ENCODE data around the gene IBTK. TPM values are rescaled to one million over a fixed set of nuclear protein-coding genes. Genes with fewer than 3 reads are reported as not detected.

Gene IBTK
- total RNA-seq, 1 experiment from 2014 or later, result 24.1 TPM

GRCh38 chr6:82196161-82196560, 51.4 kb downstream of the IBTK start:
- Mint-ChIP-seq H3K27ac (no peak overlapping the region), H3K4me3 (no peak overlapping the region), H3K36me3 (peaks cover 47% of the 10 kb centered on the region), H3K4me1 (peaks cover 5% of the 10 kb centered on the region; the same call in 1 of the 2 replicates), H3K27me3 (ENCODE audit: low read depth) (no peaks in the 10 kb centered on the region), H3K9me3 (no peaks in the 10 kb centered on the region)
- no peak for TF ChIP-seq TP53 (CRISPR knock-in tag; IDR thresholded peaks at IDR 0.05)
- TF ChIP-seq, protein P1, sequence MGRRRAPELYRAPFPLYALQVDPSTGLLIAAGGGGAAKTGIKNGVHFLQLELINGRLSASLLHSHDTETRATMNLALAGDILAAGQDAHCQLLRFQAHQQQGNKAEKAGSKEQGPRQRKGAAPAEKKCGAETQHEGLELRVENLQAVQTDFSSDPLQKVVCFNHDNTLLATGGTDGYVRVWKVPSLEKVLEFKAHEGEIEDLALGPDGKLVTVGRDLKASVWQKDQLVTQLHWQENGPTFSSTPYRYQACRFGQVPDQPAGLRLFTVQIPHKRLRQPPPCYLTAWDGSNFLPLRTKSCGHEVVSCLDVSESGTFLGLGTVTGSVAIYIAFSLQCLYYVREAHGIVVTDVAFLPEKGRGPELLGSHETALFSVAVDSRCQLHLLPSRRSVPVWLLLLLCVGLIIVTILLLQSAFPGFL (CRISPR knock-in tag; IDR thresholded peaks at IDR 0.05; ENCODE audit: borderline replicate concordance), result no peak
- TF ChIP-seq, protein P2, sequence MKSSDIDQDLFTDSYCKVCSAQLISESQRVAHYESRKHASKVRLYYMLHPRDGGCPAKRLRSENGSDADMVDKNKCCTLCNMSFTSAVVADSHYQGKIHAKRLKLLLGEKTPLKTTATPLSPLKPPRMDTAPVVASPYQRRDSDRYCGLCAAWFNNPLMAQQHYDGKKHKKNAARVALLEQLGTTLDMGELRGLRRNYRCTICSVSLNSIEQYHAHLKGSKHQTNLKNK (CRISPR knock-in tag; IDR thresholded peaks at IDR 0.05), result no peak
- no peak for TF ChIP-seq ZNF671 (CRISPR knock-in tag; IDR thresholded peaks at IDR 0.05)
- TF ChIP-seq TCF7 (CRISPR knock-in tag; IDR thresholded peaks at IDR 0.05; ENCODE audit: low read depth), result no peak
- TF ChIP-seq CTCF (IDR thresholded peaks at IDR 0.05), result no peak
- no peak for TF ChIP-seq OVOL2 (CRISPR knock-in tag; IDR thresholded peaks at IDR 0.05; ENCODE audit: borderline replicate concordance)
- no peak for TF ChIP-seq MLX (CRISPR knock-in tag; IDR thresholded peaks at IDR 0.05)
- no peak for TF ChIP-seq RELA (CRISPR knock-in tag; IDR thresholded peaks at IDR 0.05; ENCODE audit: borderline replicate concordance)
- TF ChIP-seq NR3C1 (CRISPR knock-in tag; conservative IDR thresholded peaks at IDR 0.05; ENCODE audit: low read depth), result no peak
- no peak for TF ChIP-seq PRRX2 (CRISPR knock-in tag; IDR thresholded peaks at IDR 0.05)
- no peak for TF ChIP-seq NFATC4 (CRISPR knock-in tag; IDR thresholded peaks at IDR 0.05)
- no peak for TF ChIP-seq ZBTB21 (CRISPR knock-in tag; IDR thresholded peaks at IDR 0.05; ENCODE audit: borderline replicate concordance)
- TF ChIP-seq CBFB (CRISPR knock-in tag; IDR thresholded peaks at IDR 0.05; ENCODE audit: low read depth), result no peak
- no peak for TF ChIP-seq FOXP1 (CRISPR knock-in tag; IDR thresholded peaks at IDR 0.05; ENCODE audit: borderline replicate concordance)
- no peak for TF ChIP-seq ESRRA (CRISPR knock-in tag; IDR thresholded peaks at IDR 0.05; ENCODE audit: borderline replicate concordance)
- no peak for TF ChIP-seq EMX1 (CRISPR knock-in tag; IDR thresholded peaks at IDR 0.05)
- TF ChIP-seq HMGXB4 (CRISPR knock-in tag; IDR thresholded peaks at IDR 0.05), result no peak
- no peak for TF ChIP-seq RORB (CRISPR knock-in tag; IDR thresholded peaks at IDR 0.05)
- no peak for TF ChIP-seq E2F1 (CRISPR knock-in tag; IDR thresholded peaks at IDR 0.05)
- ChIA-PET POLR2A (no interaction called here), CTCF (no interaction called here)
- DNase-seq (ENCODE audit: low spot score) (no peak), ATAC-seq (no peak)

GRCh38 chr6:82195619-82196018, 51.9 kb downstream of the IBTK start:
- ChIA-PET CTCF (no interaction called here), POLR2A (no interaction called here)
- DNase-seq (ENCODE audit: low spot score) (no peak), ATAC-seq (no peak)
- Mint-ChIP-seq H3K36me3 (peaks cover 47% of the 10 kb centered on the region), H3K4me3 (no peak overlapping the region), H3K9me3 (no peaks in the 10 kb centered on the region), H3K27me3 (ENCODE audit: low read depth) (no peaks in the 10 kb centered on the region), H3K4me1 (peaks cover 5% of the 10 kb centered on the region; the same call in 1 of the 2 replicates), H3K27ac (no peak overlapping the region)
- TF ChIP-seq, protein P3, sequence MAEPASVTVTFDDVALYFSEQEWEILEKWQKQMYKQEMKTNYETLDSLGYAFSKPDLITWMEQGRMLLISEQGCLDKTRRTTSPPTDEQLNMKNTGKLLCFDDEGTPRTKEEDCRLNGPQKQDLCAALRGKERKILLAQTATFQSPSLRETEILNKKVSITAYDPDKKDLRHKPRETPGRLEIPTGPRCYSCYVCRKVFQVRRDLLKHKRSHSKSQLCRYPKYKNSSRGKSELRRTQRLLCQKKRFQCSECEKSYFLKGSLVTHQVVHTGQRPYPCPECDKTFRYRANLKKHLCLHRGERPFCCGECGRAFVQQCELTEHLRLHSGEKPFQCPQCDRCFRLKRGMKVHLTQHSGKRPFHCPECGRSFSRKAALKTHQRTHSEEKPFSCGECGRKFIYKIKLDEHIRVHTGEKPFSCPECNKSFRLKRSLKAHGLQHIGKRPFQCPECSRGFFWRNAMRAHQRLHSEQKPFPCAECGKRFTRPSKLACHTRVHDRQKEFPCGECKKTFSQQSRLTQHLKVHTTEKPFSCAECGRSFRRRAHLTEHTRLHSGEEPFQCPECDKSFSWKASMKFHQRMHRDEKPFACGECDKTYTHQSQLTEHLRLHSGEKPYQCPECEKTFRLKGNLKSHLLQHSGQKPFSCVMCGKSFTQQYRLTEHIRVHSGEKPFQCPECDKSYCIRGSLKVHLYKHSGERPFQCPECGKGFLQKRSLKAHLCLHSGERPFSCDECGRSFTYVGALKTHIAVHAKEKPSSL (CRISPR knock-in tag; conservative IDR thresholded peaks at IDR 0.05), result no peak
- no peak for TF ChIP-seq ZNF416 (CRISPR knock-in tag; IDR thresholded peaks at IDR 0.05)
- TF ChIP-seq MYBL2 (CRISPR knock-in tag; IDR thresholded peaks at IDR 0.05), result no peak
- TF ChIP-seq TCF7 (CRISPR knock-in tag; IDR thresholded peaks at IDR 0.05; ENCODE audit: low read depth), result no peak
- TF ChIP-seq ZNF138 (CRISPR knock-in tag; conservative IDR thresholded peaks at IDR 0.05), result no peak
- no peak for TF ChIP-seq ETV6 (CRISPR knock-in tag; IDR thresholded peaks at IDR 0.05)
- TF ChIP-seq SMAD4 (CRISPR knock-in tag; IDR thresholded peaks at IDR 0.05), result no peak
- TF ChIP-seq, protein P4, sequence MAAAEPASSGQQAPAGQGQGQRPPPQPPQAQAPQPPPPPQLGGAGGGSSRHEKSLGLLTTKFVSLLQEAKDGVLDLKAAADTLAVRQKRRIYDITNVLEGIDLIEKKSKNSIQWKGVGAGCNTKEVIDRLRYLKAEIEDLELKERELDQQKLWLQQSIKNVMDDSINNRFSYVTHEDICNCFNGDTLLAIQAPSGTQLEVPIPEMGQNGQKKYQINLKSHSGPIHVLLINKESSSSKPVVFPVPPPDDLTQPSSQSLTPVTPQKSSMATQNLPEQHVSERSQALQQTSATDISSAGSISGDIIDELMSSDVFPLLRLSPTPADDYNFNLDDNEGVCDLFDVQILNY (CRISPR knock-in tag; IDR thresholded peaks at IDR 0.05), result no peak
- no peak for TF ChIP-seq ZNF423 (CRISPR knock-in tag; IDR thresholded peaks at IDR 0.05)
- TF ChIP-seq GTF2I (CRISPR knock-in tag; conservative IDR thresholded peaks at IDR 0.05), result no peak

All from WTC11 (cell line).